Activated CD4-positive, alpha-beta T cell treated with anti-CD3 and anti-CD28 coated beads, Interleukin-2, amount 50 U/mL, for 16 hours (primary cell): ENCODE measurements around the gene TESK2.
"Not testable (repeated sequence)": the region's sequence is repeated elsewhere in the genome, so short reads cannot be mapped to it uniquely, and the experiment has no call there.

Experiments used
- DNase-seq: peaks from one replicate; pipeline ENCODE4 v3.0.0-alpha.2; 2020

The TESK2 gene

DNA sequence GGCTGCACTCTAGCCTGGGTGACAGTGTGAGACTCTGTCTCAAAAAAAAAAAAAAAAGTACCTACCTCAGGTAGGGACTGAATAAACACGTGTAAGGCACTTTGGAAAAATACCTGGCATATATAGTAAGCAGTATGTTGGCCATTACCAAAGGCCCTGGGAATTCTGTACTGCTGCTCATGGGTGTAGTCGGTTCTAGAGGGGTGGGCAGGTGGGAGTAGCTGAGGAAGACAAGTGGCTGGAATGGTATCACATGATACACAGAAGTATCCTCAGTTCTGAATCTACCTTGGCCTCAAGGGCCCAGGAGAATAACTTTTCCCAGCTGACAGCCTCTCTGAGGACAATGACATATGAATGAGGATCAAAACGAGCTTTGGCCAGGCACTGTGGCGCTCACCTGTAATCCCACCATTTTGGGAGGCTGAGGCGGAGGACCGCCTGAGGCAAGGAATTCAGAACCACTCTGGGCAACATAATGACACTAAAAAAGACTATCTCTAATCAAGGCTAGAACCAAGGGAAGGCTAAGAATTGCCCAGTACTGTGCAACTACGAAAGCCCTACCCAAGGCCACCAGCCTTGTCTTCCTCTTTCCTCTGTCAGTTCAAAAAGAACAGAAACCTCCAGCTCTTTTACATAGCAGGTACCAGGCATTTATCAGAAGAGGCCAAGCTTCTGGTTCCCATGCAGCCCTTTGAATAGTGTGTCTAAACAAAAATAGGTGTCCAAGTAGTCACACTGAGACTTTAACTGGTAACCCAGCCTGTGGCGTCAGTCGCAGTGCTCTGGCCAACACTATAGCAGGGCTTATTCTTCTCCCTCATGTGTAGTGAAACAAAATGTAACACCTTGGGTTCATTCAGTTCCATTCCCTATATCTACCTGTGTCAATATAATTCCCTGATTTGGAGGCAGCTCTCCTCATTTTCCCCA lies 19.3 kb upstream of the TESK2 start:
- no peak for DNase-seq

GRCh38 chr1:45508295-45509151 lies 17.6 kb upstream of the TESK2 start:
- no peak for DNase-seq

DNA sequence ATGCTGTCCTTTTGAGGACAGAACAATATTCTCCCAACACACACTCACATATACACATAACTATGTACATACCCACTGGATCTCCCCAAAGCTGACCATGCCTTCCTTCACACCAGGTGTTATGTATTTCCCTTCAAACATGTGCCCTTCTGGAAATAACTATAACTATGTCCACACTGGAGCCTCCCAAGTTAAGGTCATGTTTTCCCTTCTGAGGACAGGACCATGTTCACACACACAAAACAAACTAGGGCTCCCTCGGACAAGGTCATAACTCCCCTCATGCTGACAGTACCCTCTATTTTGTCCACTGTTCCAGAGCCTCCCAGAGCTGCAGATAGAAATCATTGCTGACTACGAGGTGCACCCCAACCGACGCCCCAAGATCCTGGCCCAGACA lies 16.9 kb upstream of the TESK2 start:
- no peak for DNase-seq

- DNase-seq, result no peak
Measured at GRCh38 chr1:45507195-45507594, 16.2 kb upstream of the TESK2 start.

GRCh38 chr1:45503462-45504360 lies 12.7 kb upstream of the TESK2 start:
- no peak for DNase-seq

- DNase-seq, result no peak
Measured at GRCh38 chr1:45501505-45501859, 10.5 kb upstream of the TESK2 start.

DNA sequence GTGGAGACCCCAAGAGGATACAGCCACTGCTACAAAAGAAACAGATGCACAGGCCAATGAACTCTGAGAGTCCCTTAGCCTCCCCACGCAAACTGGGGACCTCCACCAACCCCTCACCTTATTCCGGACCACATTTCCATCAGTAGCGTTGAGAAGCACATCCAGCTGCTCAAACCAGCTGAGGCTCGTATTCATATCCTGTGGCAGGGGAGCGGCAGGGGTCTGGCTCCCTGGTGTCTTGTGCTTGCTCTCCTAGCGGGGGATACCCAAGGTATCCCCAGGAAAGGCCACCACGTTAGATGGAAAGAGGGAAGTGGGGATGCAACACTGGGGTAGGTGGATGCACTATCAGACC lies 8.4 kb upstream of the TESK2 start:
- no peak for DNase-seq

- DNase-seq, result no peak
Measured at GRCh38 chr1:45498279-45498678, 7.3 kb upstream of the TESK2 start.

- DNase-seq, result peak; percentile 62
Measured at GRCh38 chr1:45493116-45493697, 2.2 kb upstream of the TESK2 start.

DNA sequence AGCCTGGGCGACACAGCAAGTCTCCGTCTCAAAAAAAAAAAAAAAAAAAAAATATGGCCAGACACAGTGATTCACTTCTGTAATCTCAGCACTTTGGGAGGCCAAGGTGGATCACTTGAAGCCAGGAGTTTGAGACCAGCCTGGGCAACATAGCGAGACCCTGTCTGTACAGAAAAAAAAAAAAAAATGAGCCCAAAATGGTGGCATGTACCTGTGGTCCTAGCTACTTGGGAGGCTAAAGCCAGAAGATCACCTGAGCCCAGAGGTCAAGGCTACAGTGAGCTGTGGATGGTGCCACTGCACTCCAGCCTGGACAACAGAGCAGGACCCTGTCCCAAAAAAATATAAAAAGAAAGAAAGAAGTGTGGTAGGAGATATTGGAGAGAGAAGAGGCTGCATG lies 1.7 kb upstream of the TESK2 start:
- DNase-seq, result no peak

DNA sequence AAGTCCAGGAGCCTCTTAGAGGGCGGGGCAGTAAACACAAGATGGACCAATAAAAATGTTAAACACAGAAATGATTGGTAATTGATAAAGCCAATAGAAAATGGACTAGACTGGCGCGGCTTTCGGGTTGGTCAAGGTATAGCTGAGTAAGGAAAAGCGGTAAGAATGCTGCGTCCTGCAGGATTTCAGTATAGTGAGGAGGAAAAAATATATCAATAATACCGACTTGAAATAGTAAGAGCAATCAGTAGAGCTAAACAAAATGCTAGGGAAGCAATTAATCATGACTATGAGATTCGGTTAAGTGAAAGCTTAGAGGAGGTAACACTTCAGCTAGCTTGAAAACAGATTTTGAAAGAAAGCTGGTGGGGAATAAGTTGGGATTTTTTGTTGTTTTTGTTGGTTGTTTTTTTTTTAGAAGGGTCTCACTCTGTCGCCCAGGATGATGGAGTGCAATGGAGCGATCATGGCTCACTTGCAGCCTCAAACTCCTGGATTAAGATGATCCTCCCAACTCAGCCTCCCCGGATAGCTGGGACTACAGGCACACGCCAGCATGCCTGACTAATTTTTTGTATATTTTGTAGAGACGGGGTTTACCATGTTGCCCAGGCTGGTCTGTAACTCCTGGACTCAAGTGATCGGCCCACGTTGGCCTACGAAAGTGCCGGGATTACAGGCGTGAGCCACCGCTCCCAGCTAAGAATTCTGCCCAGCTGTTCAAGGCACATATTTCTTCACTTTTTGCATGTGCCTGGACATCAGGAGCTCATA lies 711 bp upstream of the TESK2 start:
- no peak for DNase-seq

- DNase-seq, result no peak
Measured at GRCh38 chr1:45490121-45490625, 790 bp downstream of the TESK2 start.

DNA sequence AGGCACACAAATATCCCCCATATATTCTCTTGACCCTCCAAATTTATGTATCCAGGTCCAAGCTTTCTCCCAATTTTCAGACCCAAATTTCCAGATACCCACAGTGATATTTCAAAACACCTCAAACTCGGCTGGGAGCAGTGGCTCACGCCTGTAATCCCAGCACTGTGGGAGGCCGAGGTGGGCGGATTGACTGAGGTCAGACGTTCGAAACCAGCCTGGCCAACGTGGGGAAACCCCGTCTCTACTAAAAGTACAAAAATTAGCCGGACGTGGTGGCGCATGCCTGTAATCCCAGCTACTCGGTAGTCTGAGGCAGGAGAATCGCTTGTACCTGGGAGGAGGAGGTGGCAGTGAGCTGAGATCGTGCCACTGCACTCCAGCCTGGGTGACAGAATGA lies 1.6 kb downstream of the TESK2 start:
- DNase-seq, result peak; percentile 44

GRCh38 chr1:45488666-45489377 lies 2.1 kb downstream of the TESK2 start:
- DNase-seq, result no peak

- no peak for DNase-seq
Measured at GRCh38 chr1:45485949-45486348, 5.0 kb downstream of the TESK2 start.

DNA sequence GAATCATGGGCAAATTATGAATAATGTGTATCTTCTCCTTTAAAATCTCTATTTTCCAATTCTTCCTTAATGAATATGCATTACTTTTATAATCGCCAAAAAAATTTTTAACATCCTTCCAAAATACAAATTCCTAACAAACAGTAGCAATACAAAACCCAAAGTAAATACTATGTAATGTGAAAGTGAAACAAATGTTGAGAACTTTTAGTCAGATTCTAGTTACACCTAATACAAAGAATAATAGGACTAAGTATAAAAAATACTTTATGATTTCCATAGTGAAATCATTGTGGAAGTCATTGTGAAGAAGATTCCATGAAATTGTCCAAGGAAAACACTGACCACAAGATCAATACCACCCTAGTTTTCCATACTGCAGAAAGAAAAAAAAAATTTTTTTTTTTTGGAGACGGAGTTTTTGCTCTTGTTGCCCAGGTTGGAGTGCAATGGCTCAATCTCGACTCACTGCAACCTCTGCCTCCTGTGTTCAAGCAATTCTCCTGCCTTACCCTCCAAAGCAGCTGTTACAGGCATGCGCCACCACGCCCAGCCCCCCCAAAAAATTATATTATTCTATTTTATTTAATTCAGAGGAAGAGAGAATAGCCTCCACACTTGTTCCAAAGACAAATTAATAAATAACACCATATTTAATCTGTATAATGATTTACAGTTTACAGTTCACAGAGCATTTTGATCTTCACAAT lies 11.8 kb downstream of the TESK2 start:
- no peak for DNase-seq

GRCh38 chr1:45478121-45478814 lies 12.7 kb downstream of the TESK2 start:
- DNase-seq, result no peak

- DNase-seq, result no peak
Measured at GRCh38 chr1:45477646-45478045, 13.3 kb downstream of the TESK2 start.

GRCh38 chr1:45474194-45474593 lies 16.8 kb downstream of the TESK2 start:
- not testable (repeated sequence) for DNase-seq

DNA sequence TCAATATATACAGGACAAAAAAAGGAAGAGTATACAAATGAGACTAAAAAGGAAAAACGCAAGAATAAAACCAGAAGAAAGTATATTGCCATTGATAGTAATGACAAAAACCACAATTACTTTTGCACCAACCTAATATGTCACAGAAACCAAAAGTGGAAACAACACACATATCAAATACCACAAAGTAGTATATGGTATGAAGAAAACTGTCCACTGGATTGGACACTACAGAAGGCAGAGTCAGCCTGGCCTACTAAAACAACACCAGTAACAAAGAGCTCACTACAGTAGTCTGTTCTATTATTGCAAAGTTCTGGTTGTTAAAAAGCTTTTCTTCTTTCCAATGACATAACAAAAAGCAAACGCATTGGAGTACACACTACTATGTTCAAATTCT lies 17.7 kb downstream of the TESK2 start:
- no peak for DNase-seq
